GM23338 (cell line): ENCODE measurements around the gene STPG1. TPM values are rescaled to one million over a fixed set of nuclear protein-coding genes. Genes with fewer than 3 reads are reported as not detected.

Source experiments
- ATAC-seq: fragments of 200-7000 bp; cut with Tn5 transposase; 3 replicates; pipeline ENCODE4 v1.9.1; 2020
- DNase-seq: peaks from one replicate; pipeline ENCODE4 v3.0.0-alpha.2; 2015; ENCODE audit warnings: low spot score
- H2AFZ ChIP-seq: fragments of 200-600 bp; sonication (generic); 2 replicates; pipeline ENCODE4 v1.8.0; 2016; ENCODE audit warnings: antibody characterized with exemption, mild to moderate bottlenecking, moderate library complexity
- H3F3A ChIP-seq: fragments of 200-600 bp; sonication (generic); replicated peaks from 2 replicates; pipeline ENCODE4 v1.8.0; 2017; ENCODE audit warnings: antibody characterized with exemption, mixed run types, low read depth
- H3K27ac ChIP-seq: fragments of 200-600 bp; sonication (generic); 2 replicates; pipeline ENCODE4 v1.6.1; 2016; ENCODE audit warnings: low read depth
- H3K27me3 ChIP-seq: fragments of 200-600 bp; sonication (generic); 2 replicates; pipeline ENCODE4 v1.8.0; 2016; ENCODE audit warnings: mild to moderate bottlenecking, mixed run types, moderate library complexity; ENCODE audit not compliant: insufficient read depth
- H3K36me3 ChIP-seq: fragments of 200-600 bp; sonication (generic); 2 replicates; pipeline ENCODE4 v1.8.0; 2016; ENCODE audit warnings: mild to moderate bottlenecking; ENCODE audit not compliant: insufficient read depth
- H3K4me1 ChIP-seq: fragments of 200-600 bp; sonication (generic); 2 replicates; pipeline ENCODE4 v1.8.0; 2016; ENCODE audit warnings: mild to moderate bottlenecking, moderate library complexity; ENCODE audit not compliant: insufficient read depth
- H3K4me2 ChIP-seq: fragments of 200-600 bp; sonication (generic); 2 replicates; pipeline ENCODE4 v1.7.1; 2017; ENCODE audit warnings: mixed run types
- H3K4me3 ChIP-seq: fragments of 200-600 bp; sonication (generic); 2 replicates; pipeline ENCODE4 v1.6.1; 2016; ENCODE audit warnings: mixed run types
- H3K79me2 ChIP-seq: fragments of 200-600 bp; sonication (generic); replicated peaks from 2 replicates; pipeline ENCODE4 v1.8.0; 2017; ENCODE audit warnings: mild to moderate bottlenecking; ENCODE audit not compliant: insufficient read depth
- H3K9me2 ChIP-seq: fragments of 200-600 bp; sonication (generic); 2 replicates; pipeline ENCODE4 v1.8.0; 2017; ENCODE audit not compliant: insufficient read depth
- H4K20me1 ChIP-seq: fragments of 200-600 bp; sonication (generic); replicated peaks from 2 replicates; pipeline ENCODE4 v1.8.0; 2017; ENCODE audit warnings: mild to moderate bottlenecking; ENCODE audit not compliant: insufficient read depth
- H3K27ac Mint-ChIP-seq: 2 replicates; pipeline ENCODE4 v1.8.0; 2020; ENCODE audit warnings: inconsistent platforms, mild to moderate bottlenecking, moderate library complexity, mixed read lengths
- H3K27me3 Mint-ChIP-seq: 3 replicates; pipeline ENCODE4 v1.8.0; 2022; ENCODE audit warnings: low read depth, mild to moderate bottlenecking, moderate library complexity, mixed read lengths, inconsistent platforms; ENCODE audit not compliant: insufficient read depth, poor library complexity
- H3K36me3 Mint-ChIP-seq: 3 replicates; pipeline ENCODE4 v1.8.0; 2021; ENCODE audit warnings: low read depth, mild to moderate bottlenecking, inconsistent platforms, moderate library complexity, mixed read lengths
- H3K4me1 Mint-ChIP-seq: 3 replicates; pipeline ENCODE4 v1.8.0; 2020; ENCODE audit warnings: mild to moderate bottlenecking, inconsistent platforms, mixed read lengths
- H3K4me3 Mint-ChIP-seq: 3 replicates; pipeline ENCODE4 v1.8.0; 2021; ENCODE audit warnings: moderate library complexity, mild to moderate bottlenecking, inconsistent platforms, mixed read lengths
- H3K9me3 Mint-ChIP-seq: 3 replicates; pipeline ENCODE4 v1.8.0; 2020; ENCODE audit warnings: moderate library complexity, mild to moderate bottlenecking, inconsistent platforms, mixed read lengths
- CREB1 ChIP-seq: fragments of 250-450 bp; sonication (Bioruptor Pico); IDR thresholded peaks from 2 replicates; pipeline ENCODE4 v1.5.0; 2020; ENCODE audit warnings: low read depth, mild to moderate bottlenecking, moderate library complexity
- EZH2 ChIP-seq: fragments of 200-600 bp; sonication (generic); IDR thresholded peaks from one replicate; pipeline ENCODE4 v1.8.0; 2017; ENCODE audit warnings: antibody characterized with exemption, mild to moderate bottlenecking, low read depth; ENCODE audit not compliant: unreplicated experiment
- EZH2phosphoT487 ChIP-seq: fragments of 200-600 bp; sonication (generic); IDR thresholded peaks from one replicate; pipeline ENCODE4 v1.8.1; 2018; ENCODE audit warnings: antibody characterized with exemption; ENCODE audit not compliant: unreplicated experiment
- JUNB ChIP-seq: IDR thresholded peaks from one replicate; pipeline ENCODE4 v1.6.1; 2016; ENCODE audit warnings: antibody characterized with exemption; ENCODE audit not compliant: unreplicated experiment
- NANOG ChIP-seq: IDR thresholded peaks from 2 replicates; pipeline ENCODE4 v1.6.1; 2016; ENCODE audit warnings: antibody characterized with exemption, borderline replicate concordance
- POLR2AphosphoS5 ChIP-seq: IDR thresholded peaks from 2 replicates; pipeline ENCODE4 v1.6.1; 2016; ENCODE audit warnings: antibody characterized with exemption, low read depth
- STAT1 ChIP-seq: IDR thresholded peaks from one replicate; pipeline ENCODE4 v1.6.1; 2016; ENCODE audit warnings: antibody characterized with exemption; ENCODE audit not compliant: unreplicated experiment
- ZNF114 ChIP-seq: fragments of 250-450 bp; sonication (Bioruptor Pico); IDR thresholded peaks from 2 replicates; pipeline ENCODE4 v1.5.0; 2020; ENCODE audit warnings: mild to moderate bottlenecking, moderate library complexity
- ZNF331 ChIP-seq: fragments of 250-450 bp; sonication (Bioruptor Pico); IDR thresholded peaks from 2 replicates; pipeline ENCODE4 v1.5.0; 2020; ENCODE audit warnings: low read depth, mild to moderate bottlenecking, moderate library complexity
- polyA plus RNA-seq: library from polyadenylated mRNA; unstranded; fragments of >200 nt; fragmentation: Nextera tagmentation; extraction: Ambion mirVana; gene quantifications from 2 replicates; pipeline ENCODE4 v1.2.1, GENCODE V29; 2016
- total RNA-seq: library from RNA; depleted of rRNA; stranded (reverse); fragments of >200 nt; shearing (Covaris generic); gene quantifications from 2 replicates; pipeline ENCODE4 v1.2.3, GENCODE V29; 2014
- TF ChIP-seq, protein P1 (sequence below): IDR thresholded peaks from one replicate; pipeline ENCODE4 v1.6.1; 2018; ENCODE audit warnings: antibody characterized with exemption; ENCODE audit not compliant: unreplicated experiment
- TF ChIP-seq, protein P2 (sequence below): IDR thresholded peaks from 2 replicates; pipeline ENCODE4 v1.6.1; 2016; ENCODE audit warnings: antibody characterized with exemption
- TF ChIP-seq, protein P3 (sequence below): fragments of 250-450 bp; sonication (Bioruptor Pico); IDR thresholded peaks from 2 replicates; pipeline ENCODE4 v1.5.0; 2020; ENCODE audit warnings: mild to moderate bottlenecking, moderate library complexity
- TF ChIP-seq, protein P4 (sequence below), 2 experiments: fragments of 200-600 bp in 1 of 2; sonication (generic) in 1 of 2; conservative IDR thresholded peaks; 2 replicates each; pipeline versions ENCODE4 v1.5.1 to v1.6.1; 2016 to 2017; ENCODE audit warnings: antibody characterized with exemption in 2 of 2, low read depth in 2 of 2, mild to moderate bottlenecking in 2 of 2, moderate library complexity in 1 of 2

STPG1 gene
- total and polyA plus RNA-seq, 2 experiments from 2014 or later, result 8.2 to 11.4 TPM

DNA sequence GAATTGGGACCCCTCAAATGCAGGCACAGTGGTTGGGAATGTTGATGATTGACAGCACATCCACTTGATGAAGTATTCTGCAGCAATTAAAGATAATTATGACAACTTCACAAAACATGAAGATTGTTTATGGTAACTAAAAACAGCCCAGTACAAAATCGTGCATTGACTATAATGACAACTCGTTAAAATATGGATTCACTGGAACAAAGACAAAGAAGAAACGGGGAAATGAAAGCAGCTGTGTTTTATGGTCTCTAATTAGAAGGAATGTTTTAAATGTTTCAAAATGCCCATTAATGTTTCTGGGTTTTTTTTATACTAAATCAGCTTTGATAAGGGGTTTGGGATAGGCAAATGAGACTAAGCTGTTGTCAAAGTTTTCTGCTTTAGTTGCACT, 38.2 kb upstream of the STPG1 start:
- Mint-ChIP-seq H3K4me1 (no peaks in the 10 kb centered on the region; the same call in 2 of the 3 replicates), H3K27ac (no peak overlapping the region), H3K27me3 (peaks cover 2% of the 10 kb centered on the region), H3K36me3 (no peaks in the 10 kb centered on the region), H3K4me3 (no peak overlapping the region), H3K9me3 (no peaks in the 10 kb centered on the region)
- no peak for ATAC-seq
- Histone ChIP-seq H3K79me2 (no peaks in the 10 kb centered on the region), H3F3A (no peaks in the 10 kb centered on the region), H3K27me3 (no peaks in the 10 kb centered on the region), H3K4me2 (no peak overlapping the region), H3K9me2 (no peaks in the 10 kb centered on the region), H3K4me1 (no peaks in the 10 kb centered on the region), H3K27ac (no peak overlapping the region), H4K20me1 (no peaks in the 10 kb centered on the region), H3K36me3 (peaks cover 1% of the 10 kb centered on the region; the same call in 1 of the 2 replicates), H3K4me3 (no peak overlapping the region), H2AFZ (no peak overlapping the region)
- no peak for TF ChIP-seq NANOG
- no peak for TF ChIP-seq CREB1 (CRISPR knock-in tag)
- TF ChIP-seq STAT1, result no peak
- no peak for TF ChIP-seq EZH2
- no peak for TF ChIP-seq JUNB
- TF ChIP-seq, protein P1, sequence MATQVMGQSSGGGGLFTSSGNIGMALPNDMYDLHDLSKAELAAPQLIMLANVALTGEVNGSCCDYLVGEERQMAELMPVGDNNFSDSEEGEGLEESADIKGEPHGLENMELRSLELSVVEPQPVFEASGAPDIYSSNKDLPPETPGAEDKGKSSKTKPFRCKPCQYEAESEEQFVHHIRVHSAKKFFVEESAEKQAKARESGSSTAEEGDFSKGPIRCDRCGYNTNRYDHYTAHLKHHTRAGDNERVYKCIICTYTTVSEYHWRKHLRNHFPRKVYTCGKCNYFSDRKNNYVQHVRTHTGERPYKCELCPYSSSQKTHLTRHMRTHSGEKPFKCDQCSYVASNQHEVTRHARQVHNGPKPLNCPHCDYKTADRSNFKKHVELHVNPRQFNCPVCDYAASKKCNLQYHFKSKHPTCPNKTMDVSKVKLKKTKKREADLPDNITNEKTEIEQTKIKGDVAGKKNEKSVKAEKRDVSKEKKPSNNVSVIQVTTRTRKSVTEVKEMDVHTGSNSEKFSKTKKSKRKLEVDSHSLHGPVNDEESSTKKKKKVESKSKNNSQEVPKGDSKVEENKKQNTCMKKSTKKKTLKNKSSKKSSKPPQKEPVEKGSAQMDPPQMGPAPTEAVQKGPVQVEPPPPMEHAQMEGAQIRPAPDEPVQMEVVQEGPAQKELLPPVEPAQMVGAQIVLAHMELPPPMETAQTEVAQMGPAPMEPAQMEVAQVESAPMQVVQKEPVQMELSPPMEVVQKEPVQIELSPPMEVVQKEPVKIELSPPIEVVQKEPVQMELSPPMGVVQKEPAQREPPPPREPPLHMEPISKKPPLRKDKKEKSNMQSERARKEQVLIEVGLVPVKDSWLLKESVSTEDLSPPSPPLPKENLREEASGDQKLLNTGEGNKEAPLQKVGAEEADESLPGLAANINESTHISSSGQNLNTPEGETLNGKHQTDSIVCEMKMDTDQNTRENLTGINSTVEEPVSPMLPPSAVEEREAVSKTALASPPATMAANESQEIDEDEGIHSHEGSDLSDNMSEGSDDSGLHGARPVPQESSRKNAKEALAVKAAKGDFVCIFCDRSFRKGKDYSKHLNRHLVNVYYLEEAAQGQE, result no peak
- TF ChIP-seq, protein P2, sequence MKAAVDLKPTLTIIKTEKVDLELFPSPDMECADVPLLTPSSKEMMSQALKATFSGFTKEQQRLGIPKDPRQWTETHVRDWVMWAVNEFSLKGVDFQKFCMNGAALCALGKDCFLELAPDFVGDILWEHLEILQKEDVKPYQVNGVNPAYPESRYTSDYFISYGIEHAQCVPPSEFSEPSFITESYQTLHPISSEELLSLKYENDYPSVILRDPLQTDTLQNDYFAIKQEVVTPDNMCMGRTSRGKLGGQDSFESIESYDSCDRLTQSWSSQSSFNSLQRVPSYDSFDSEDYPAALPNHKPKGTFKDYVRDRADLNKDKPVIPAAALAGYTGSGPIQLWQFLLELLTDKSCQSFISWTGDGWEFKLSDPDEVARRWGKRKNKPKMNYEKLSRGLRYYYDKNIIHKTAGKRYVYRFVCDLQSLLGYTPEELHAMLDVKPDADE, result no peak
- TF ChIP-seq, protein P3, sequence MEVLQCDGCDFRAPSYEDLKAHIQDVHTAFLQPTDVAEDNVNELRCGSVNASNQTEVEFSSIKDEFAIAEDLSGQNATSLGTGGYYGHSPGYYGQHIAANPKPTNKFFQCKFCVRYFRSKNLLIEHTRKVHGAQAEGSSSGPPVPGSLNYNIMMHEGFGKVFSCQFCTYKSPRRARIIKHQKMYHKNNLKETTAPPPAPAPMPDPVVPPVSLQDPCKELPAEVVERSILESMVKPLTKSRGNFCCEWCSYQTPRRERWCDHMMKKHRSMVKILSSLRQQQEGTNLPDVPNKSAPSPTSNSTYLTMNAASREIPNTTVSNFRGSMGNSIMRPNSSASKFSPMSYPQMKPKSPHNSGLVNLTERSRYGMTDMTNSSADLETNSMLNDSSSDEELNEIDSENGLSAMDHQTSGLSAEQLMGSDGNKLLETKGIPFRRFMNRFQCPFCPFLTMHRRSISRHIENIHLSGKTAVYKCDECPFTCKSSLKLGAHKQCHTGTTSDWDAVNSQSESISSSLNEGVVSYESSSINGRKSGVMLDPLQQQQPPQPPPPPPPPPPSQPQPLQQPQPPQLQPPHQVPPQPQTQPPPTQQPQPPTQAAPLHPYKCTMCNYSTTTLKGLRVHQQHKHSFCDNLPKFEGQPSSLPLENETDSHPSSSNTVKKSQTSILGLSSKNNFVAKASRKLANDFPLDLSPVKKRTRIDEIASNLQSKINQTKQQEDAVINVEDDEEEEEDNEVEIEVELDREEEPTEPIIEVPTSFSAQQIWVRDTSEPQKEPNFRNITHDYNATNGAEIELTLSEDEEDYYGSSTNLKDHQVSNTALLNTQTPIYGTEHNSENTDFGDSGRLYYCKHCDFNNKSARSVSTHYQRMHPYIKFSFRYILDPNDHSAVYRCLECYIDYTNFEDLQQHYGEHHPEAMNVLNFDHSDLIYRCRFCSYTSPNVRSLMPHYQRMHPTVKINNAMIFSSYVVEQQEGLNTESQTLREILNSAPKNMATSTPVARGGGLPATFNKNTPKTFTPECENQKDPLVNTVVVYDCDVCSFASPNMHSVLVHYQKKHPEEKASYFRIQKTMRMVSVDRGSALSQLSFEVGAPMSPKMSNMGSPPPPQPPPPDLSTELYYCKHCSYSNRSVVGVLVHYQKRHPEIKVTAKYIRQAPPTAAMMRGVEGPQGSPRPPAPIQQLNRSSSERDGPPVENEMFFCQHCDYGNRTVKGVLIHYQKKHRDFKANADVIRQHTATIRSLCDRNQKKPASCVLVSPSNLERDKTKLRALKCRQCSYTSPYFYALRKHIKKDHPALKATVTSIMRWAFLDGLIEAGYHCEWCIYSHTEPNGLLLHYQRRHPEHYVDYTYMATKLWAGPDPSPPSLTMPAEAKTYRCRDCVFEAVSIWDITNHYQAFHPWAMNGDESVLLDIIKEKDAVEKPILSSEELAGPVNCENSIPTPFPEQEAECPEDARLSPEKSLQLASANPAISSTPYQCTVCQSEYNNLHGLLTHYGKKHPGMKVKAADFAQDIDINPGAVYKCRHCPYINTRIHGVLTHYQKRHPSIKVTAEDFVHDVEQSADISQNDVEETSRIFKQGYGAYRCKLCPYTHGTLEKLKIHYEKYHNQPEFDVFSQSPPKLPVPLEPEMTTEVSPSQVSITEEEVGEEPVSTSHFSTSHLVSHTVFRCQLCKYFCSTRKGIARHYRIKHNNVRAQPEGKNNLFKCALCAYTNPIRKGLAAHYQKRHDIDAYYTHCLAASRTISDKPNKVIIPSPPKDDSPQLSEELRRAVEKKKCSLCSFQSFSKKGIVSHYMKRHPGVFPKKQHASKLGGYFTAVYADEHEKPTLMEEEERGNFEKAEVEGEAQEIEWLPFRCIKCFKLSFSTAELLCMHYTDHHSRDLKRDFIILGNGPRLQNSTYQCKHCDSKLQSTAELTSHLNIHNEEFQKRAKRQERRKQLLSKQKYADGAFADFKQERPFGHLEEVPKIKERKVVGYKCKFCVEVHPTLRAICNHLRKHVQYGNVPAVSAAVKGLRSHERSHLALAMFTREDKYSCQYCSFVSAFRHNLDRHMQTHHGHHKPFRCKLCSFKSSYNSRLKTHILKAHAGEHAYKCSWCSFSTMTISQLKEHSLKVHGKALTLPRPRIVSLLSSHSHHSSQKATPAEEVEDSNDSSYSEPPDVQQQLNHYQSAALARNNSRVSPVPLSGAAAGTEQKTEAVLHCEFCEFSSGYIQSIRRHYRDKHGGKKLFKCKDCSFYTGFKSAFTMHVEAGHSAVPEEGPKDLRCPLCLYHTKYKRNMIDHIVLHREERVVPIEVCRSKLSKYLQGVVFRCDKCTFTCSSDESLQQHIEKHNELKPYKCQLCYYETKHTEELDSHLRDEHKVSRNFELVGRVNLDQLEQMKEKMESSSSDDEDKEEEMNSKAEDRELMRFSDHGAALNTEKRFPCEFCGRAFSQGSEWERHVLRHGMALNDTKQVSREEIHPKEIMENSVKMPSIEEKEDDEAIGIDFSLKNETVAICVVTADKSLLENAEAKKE (CRISPR knock-in tag), result no peak
- TF ChIP-seq ZNF331, result no peak
- TF ChIP-seq ZNF114, result no peak
- TF ChIP-seq, protein P4, sequence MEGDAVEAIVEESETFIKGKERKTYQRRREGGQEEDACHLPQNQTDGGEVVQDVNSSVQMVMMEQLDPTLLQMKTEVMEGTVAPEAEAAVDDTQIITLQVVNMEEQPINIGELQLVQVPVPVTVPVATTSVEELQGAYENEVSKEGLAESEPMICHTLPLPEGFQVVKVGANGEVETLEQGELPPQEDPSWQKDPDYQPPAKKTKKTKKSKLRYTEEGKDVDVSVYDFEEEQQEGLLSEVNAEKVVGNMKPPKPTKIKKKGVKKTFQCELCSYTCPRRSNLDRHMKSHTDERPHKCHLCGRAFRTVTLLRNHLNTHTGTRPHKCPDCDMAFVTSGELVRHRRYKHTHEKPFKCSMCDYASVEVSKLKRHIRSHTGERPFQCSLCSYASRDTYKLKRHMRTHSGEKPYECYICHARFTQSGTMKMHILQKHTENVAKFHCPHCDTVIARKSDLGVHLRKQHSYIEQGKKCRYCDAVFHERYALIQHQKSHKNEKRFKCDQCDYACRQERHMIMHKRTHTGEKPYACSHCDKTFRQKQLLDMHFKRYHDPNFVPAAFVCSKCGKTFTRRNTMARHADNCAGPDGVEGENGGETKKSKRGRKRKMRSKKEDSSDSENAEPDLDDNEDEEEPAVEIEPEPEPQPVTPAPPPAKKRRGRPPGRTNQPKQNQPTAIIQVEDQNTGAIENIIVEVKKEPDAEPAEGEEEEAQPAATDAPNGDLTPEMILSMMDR (conservative IDR thresholded peaks at IDR 0.05; ENCODE audit: low read depth in 2 of 2), result no peak
- no peak for TF ChIP-seq POLR2AphosphoS5
- no peak for TF ChIP-seq EZH2phosphoT487
- no peak for DNase-seq
